ENCODE data around the gene PICK1.
"Not testable (repeated sequence)": the region's sequence is repeated elsewhere in the genome, so short reads cannot be mapped to it uniquely, and the experiment has no call there.

PICK1 gene

DNA sequence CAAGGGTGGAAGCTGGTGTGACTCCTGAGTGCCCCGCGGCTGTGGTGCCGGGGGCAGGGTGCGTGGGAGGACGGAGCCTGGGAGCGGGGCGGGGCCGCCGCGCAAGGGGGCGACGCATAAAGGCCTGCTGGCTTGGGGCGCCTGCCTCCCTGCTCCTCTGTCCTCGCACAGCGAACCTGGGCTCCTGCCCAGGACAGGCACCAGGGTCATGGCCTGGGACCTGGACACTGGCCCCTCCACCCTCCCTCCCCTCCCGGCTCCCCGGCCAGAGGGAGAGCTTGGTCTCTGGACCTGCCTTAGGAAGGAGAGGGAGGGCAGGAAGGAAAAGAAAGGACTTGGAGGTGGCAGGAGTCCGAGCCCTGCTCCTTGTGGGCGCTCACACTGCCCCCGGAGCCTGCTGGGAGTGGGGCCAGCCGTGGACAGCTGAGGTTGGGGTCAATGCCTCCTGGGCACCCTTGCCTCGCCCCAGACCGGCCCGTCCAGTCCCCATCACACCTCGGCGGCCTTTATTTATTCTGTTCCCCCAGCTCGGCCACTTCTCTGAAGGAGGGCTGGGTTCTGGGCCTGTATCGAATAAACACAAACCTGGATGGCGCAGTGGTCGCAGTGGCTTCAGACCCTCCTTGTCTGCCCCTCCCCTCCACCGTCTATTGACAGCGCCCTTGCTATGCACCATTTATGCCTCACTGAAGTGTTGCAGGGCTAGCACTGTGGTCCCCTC lies 18.1 kb downstream of the PICK1 start:
- DNase-seq = no peak

DNA sequence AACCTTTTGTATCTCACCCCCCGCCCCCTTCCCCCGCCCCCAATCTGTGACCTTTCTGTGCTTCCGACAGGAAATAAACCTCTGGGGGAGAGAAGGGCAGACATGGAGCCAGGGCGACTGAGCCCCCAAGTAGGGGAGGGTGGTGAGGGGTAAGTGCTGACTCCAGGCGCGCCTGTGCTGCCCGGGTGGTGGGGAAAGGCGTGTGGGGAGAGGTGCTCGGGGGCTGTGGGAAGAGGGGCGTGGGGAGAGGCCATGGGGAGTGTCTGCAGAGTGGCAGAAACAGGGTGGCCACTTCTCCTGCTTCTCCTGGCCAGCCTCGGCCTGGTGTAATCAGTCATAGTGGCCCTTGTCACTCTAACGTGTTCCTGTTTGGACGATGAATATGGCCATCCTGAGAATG lies 18.8 kb downstream of the PICK1 start:
- DNase-seq = no peak

DNA sequence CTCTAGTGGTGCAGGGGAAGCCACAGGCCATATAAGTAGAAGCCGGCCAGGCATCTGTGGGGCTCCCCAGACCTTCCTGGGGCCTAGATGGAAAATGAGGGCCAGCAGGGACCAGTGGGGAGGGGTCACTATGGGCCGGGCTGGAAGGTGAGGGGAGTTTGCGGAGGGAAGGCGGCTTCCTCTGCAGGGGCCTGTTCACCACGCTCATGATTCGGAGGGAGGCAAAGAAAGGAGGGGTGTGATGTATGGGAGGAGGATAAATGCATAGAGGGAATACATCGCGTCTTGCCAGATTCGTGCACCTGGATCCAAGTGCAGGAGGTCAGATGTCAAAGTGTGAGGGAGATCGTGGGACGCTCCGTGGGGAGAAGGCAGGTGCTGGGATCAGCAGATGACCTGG lies 19.9 kb downstream of the PICK1 start:
- DNase-seq = no peak

DNA sequence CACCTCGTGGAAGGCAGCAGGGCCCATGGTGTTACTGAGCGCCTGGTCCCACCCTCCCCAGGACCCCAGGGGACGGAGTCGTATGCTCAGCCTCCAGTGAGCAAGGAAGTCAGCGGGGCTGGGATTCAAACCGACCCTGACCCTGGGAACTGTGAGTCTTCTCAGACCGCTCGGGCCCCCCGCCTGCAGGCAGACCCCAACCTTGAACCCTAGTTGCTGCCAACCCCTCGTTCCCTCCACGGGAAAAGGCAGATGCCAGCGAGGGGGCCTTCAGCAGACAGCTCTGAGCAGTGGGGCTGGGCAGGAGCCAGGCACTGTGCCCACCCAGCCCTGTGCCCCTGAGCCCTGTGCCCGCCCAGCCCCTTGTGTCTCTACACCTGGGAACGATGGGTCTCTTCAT lies 20.4 kb downstream of the PICK1 start:
- no peak for DNase-seq

DNA sequence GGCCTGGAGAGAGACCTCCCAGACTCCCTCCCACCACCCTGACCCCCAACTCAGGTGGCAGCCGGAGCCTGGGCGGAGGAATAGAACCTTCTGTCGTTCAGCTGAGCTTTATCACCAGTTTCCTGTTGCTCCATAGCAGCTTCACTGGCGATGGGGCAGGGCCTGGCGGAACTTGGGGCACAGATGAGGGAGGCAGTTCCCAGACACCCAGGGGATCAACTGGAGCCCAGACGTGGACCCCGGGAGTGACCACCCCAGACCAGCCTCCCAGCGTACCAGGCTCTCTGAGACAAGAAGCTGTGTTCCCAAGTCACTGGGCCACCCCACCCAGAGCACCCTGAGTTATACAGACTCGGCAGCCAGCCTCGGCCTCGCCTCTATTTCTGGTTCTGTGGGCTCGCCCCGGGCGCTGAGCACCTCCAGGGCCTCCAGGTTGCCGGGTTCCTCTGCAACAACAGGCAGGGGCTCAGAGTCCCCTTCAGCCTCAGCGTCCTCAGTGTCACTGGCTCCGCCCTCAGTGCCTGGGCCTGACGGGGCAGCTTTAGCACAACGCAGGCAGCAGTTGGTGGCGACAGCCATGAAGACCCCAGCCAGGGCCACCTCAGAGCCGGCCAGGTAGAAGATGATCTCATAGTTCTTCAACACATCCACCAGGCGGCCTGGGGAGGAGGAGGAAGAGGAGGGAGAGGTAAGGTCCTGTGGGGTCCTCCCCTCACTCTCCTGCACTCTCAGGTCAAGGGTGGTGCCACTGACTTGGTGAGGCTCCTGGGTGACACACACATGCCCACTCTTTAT lies 21.0 kb downstream of the PICK1 start:
- no peak for DNase-seq

DNA sequence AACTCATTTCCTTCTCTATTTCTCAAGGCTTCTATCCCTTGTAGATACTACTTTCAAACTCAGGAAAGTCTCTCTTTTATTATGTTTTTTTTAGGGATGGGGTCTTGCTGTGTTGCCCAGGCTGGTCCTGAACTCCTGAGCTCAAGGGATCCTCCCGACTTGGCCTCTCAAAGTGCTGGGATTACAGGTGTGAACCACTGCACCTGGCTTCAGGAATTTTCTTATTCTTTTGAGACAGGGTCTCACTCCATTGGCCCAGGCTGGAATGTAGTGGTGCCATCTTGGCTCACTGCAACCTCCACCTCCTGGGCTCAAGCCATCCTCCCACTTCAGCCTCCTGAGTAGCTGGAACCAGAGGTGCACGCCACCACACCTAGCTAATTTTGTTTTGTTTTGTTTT lies 22.0 kb downstream of the PICK1 start:
- not testable (repeated sequence) for DNase-seq

DNA sequence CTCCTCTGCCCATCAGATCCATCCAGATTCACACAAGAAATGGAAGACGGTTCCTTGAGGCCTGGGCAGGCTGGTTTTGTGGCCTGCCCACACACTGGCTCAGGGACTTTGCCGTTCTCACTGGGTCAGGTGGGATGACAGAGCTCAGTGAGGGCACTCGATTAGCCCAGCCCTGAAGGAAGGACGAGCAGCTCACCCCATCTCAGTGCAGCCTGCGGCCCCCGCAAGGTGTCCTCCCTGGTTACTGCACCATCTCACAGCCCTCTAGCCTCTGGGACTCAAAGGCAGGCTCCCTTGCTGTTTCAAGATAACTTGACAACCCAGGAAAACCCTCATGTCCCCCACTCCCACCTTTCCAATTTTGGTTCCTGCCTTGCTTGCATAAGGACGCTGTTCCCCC lies 22.6 kb downstream of the PICK1 start:
- DNase-seq = no peak

DNA sequence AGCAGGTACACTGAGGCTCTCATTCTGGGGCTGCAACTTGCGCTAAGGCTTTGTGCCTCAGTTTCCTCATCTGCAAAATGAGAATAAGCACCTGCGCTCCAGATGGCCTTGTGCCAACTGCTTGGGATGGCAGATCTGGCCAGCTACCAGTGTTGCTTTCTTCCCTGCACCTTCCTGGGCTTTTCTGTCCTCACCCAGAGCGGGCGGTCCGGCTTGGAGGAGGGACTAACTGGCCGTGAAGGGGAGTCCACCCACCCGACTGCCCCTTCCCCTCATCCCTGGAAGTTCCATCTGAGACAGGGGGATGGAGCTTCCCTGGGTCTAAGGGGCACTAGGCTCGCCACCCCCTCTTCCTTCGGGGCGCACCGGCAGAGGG lies 23.3 kb downstream of the PICK1 start:
- no peak for DNase-seq

DNA sequence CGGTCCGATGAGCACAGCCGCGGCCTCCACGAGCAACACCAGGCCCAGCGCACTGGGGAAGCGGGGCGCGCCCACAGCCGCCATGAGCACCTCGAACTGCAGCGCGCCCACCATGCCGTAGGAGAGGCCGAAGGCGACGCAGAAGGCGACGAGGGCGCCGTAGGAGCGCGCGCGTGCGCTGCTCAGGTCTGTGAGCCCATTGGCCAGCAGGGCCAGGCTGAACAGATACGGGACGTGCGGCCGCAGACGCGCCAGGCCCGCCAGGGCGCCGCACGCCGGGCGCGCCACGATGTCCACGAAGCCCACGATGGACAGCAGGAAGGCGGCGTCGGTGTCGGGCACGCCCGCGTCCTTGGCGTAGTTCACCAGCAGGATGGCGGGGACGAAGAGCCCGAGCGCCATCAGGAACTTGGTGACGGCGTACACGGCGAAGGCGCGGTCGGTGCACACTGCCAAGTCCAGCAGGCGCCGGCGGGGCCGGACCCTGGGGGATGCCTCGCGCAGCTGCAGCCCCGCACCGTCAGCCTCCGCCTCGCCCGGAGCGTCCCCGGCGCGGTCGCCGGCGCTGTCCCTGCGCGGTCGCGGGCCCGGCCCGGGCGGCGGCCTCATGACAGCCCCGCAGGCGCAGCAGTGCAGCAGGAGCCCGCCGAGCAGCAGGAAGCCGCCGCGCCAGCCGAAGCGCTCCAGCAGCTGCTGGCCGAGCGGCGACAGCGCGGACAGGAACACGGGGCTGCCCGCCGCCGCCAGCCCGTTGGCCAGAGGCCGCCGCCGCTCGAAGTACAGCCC lies 23.8 kb downstream of the PICK1 start:
- DNase-seq = peak; percentile 48

DNA sequence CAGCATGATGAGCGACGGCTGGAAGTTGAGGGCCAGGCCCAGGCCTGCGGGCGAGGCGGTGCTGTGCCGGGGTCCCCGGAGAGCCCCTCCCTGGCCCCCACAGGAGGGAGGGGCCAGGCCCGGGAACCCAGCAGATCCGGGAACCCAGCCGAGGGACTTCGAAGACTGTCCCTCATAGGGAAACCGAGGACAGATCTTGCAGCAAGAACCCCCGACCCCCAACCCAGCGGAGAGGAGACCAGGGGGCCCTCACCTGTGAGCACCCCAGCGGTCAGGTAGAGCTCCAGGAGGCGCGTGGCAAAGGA lies 24.4 kb downstream of the PICK1 start:
- no peak for DNase-seq

DNA sequence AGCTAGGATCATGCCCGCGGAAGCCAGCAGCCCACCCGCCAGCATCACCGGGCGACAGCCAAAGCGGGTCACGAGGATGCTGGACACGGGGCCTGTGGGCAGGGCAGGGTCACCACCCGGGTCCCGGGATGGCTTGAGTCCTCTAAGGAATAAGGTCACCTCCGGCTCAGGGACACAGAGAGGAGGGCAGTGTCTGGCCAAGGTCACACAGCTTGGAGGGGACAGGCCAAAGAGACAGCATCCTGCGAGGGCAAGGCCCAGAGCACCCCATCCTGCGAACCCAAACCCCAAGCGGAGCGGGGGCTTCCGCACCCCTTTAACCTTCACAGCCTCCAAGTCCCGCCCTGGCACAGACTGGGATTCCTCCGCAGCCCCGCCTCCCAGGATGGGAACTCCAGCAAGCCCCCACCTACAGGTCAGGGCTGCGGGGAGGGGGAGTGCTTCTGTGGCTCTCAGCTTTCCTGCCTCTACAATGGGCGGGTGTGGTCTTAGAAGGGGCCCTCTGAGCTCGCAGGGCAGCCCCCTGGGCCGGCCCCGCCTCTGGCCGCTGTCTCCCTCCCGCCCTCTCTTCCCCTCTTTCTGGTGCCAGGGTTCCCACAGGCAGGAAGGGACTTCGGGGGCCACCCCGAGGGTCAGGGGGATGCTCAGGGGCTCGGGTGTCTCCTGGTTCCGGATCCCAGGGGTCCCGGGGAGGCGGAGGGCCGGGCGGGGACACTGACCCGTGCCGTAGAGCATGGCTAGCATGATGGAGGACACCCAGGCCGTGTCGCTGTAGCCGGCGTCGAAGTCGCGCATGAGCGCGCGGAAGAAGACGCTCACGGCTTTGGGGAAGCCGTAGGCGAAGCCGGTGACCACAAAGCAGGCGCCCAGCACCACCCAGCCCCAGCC lies 25.0 kb downstream of the PICK1 start:
- no peak for DNase-seq

DNA sequence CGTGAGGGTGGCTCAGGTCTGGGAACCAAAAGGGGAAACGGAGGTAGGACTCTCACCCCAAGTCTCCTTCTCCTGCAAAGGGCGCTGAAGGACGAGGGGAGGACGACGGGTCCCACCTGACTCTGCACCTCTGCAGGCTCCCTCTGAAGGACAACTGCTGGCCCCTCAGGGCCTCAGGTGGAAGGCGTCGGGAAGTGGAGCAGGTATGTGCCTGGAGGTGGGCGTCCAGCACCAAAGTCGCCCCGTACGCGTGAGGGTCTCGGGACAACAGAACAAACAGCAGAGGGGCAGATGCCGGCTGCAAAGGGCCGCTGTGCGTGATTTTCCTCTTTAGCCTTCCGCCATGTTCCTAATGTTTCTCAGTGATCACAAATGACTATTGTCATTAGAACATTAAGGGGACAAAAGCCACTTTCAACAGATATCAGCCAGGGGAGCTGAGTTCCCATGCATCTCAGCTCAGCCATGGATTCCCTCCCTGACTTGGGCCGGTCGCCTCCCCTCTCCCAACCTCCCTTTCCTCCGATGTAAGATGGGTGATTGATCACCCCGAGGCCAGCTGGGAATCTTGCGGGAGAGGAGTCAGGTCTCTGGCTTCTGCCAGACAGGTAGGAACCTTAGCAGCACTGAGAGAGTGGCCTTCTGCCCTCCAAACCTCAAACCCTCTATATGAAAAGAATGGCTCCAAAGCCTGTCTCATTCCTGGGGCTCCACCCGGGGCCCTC lies 25.9 kb downstream of the PICK1 start:
- DNase-seq = no peak

DNA sequence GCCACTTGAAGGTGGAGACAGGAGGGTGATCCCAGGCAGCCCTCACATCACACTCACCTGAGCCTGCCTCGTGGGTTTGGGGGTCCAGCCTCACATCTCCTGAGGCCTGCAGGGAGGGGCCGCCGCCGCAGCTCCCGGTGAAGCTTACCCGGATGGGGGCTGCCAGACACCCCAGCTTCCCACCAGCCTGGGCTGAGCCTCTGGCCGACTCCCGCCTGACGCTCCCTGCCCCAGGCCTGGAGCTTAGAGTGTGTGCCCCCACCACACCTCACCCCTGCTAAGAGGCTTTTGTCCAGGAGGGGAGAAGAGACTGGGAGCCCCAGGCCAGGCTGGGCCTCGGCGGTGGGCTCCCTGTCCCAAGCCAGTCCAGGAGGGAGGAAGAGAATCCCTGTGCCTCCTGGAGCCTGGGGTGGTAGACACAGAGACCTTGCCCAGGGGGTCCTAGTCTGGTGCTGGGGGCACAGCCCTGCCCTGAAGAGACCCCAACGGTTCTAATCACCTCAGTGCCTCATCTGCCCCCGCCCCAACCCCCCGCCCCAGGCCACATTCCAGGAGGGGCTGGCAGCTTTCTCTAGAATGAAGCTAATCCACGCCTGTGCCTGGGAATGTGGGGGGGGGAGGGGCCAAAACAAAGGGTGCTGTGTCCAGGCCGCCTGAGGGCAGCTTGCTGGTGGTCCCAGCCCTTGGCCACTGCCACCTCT lies 26.9 kb downstream of the PICK1 start, which contains the start of gene SLC16A8:
SLC16A8 (minus strand) TSS at position 254 of the 701 bp plus-strand sequence. CDS start 1,311 bp downstream, outside the sequence.
- no peak for DNase-seq

DNA sequence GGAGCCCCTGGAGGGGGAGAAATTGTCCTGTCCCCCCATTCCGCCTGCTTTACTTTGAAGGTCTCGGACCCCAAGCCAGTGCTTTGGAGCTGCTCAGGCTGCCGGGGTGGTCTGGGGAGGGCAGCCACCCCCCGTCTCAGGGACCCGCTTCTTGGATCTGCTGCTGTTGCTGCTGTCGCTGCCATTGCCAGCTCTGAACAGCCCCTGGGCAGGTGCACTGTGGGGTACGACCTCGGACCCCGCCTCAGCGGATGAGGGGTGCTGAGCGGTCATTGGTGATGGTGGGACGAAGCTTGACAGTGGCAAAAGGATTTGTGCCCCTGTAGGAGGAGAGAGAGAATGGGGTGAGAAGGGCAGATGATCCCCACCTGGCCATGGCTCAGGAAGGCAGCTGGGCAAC lies 27.9 kb downstream of the PICK1 start:
- no peak for DNase-seq

DNA sequence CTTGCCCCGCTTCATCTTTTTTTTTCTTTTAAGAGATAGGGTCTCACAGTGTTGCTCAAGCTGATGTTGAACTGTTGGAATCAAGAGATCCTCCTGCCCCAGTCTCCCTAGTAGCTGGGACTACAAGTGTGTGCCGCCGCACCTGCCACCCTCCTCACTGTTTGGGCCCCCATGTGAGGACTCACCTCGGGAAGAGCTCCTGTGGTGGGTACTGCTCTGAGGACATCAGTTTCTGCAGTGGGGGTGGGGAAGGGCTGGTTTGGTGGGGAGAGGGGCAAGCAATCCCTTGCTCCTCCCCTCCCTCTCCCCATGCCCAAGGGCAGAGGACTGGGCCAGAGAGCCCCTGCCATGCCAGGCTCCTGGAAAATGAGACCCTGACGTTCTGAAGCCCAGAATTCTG lies 28.3 kb downstream of the PICK1 start:
- DNase-seq = no peak

DNA sequence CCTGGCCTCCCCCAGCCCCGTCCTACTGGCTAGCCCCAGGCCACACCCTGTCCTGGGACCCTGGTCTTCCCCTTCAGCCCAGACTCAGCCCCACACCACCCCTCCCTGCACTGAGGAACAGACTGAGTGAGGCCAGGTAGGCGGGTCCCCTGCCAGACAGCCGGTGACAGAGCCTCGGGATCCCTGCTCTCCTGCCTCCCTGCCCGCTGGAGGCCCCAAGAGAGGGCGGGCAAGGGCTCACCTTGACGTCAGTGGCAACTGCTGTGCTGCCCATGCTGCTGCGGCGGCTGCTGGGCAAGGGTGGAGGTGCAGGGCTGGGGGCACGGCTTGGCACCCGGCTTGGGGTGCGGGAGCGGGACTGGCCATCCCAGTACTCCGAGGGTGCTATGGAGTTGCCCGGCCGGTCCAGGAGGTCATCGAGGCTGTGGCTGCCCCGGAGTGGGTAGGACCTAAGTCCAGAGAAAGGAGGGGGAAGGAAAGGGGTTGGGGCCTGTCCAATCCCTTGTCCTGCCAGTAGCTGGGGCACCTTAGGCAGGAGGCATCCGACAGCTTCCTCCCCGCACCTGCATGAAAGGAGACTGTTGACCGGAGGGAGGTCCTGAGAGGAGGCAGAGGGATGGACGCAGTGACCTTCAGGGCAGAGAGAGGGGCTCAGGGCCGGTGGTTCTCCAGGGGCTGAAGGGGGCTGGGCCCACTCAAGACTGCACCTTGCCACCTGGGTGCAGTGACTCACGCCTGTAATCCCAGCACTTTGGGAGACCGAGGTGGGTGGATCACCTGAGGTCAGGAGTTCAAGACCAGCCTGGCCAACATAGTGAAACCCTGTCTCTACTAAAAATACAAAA lies 29.0 kb downstream of the PICK1 start:
- DNase-seq = no peak

DNA sequence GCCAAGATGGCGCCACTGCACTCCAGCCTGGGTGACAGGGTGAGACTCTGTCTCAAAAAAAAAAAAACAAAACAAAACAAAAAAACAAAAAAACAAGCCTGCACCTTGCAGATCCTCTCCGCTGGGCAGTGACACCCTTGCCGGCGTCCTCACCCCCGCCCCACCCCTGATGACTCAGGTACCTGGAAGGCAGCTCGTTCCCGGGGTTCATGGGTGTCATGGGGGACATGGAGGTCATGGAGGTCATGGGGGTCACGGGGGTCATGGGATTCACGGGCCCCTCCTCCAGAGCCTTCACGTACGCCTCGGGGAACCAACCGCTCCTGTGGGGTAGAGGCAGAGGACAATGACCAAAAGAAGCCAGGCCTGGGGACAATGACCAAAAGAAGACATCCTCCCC lies 29.7 kb downstream of the PICK1 start:
- no peak for DNase-seq

DNA sequence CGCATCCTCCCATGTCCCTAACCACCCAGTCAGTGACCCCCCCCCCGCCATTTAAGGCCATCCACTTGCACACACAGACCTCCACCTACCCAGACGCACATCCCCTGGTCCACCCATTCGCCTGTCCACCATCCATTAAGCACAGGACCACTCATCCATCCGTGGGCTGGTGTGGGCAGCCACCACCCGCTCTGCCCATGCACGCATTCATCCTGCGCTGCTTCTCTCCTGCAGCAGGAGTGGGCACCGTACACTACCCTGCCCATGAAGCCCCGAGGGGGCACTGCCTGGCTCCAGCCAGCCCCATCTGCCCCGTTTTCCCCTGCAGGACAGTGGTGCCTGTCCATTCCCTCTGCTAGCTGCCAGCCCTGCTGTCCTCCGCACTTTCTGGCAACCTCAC lies 30.7 kb downstream of the PICK1 start:
- no peak for DNase-seq

DNA sequence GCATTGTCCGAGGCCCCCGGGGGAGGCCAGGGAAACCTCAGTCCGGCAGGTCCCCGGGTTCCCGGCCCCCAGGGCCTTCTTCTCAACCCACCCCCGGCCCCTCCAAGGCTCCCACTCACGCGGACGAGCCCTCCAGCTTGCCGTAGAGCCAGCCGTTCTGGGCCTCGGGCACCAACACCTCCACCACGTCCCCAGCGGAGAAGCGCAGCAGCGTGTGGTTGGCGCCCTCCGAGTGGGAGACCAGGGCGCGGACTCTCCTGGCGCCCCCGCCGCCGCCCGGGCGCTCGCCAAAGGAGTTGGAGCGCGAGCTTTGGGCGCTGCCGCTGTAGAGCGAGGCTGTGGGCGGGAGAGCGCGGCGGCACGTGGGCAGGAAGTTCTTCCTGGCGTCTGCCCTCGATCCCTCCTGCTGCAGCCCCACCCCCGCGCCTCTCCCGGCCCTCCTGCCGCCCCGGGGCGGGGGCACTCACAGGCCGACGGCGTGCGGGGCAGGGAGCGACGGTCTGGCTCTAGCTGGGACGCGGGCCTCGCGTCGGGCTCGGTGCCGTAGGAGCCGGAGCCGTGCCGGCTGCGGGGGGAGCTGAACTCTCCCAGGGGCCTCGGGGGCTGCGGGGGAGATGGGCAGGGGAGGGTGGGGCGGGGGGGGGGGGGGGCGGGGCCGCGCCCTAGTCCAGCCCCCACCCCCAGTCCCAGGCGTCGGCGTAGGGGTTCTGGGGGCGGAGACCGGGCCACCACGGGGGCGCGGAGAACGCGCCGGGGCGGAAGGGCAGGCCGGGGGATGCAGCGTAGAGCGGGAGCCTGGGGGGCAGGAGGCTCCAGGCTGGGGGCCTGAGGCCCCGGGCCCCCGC lies 31.6 kb downstream of the PICK1 start:
- DNase-seq = peak; percentile 14

DNA sequence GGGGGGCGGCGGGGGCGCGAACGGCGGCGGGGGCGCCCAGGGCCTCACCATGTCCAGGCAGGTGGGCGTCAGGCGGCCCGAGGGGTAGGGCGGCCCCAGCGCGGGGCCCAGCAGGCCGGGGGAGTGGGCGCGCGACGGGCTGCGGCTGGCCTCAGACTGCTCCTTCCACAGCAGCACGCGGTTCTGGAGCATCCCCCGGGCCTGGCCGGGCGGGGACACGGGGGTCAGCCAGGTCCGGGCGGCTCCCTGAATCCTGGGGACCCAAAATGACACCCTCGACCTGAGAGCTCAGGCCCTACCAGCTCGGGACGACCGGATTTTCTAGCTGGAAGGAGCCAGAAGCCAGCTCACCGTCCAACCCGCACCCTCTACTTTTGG lies 32.3 kb downstream of the PICK1 start:
- no peak for DNase-seq

Measured in fibroblast of skin of right biceps (primary cell).